ENCODE results near the gene GNAT1. TPM values are rescaled to one million over a fixed set of nuclear protein-coding genes. Genes with fewer than 3 reads are reported as not detected.

GNAT1 gene
- total RNA-seq, 1 donor from 2014 or later, result not detected

DNA sequence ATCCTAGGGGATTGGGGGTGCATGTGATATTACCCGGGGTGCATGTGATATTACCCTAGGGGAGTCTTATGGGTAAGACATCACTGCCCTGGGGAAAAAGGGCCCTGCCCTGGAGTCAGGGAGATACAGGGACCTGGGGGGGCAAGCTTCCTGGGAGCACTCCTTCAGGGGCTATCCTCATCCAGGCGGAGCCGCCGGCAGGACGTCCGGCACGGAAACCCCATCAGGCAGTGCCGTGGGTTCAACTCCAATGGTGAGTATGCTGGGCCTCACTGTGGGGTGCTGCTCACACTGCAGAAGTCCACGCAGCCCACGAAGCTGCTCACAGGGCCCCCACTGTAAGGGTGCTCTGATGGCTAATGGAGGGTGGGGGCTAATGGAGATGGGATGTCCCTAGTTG, 5.3 kb upstream of the GNAT1 start:
- ATAC-seq (ENCODE audit: low read depth) (no peak), DNase-seq (no peak)
- peaks cover 4% of the 10 kb centered on the region for H3K27me3 Mint-ChIP-seq
- no peaks in the 10 kb centered on the region for H3K36me3 Mint-ChIP-seq (ENCODE audit: low read depth)
- no peaks in the 10 kb centered on the region for H3K9me3 Mint-ChIP-seq
- POLR2A ChIA-PET, result no interaction called here
- intact Hi-C loops (cut with micrococcal nuclease), result no loop called here
- no peak overlapping the region for H3K4me3 Mint-ChIP-seq
- CTCF ChIA-PET, result no interaction called here
- H3K27ac Mint-ChIP-seq, result no peak overlapping the region
- no peaks in the 10 kb centered on the region for H3K4me1 Mint-ChIP-seq
- TF ChIP-seq, protein P1, sequence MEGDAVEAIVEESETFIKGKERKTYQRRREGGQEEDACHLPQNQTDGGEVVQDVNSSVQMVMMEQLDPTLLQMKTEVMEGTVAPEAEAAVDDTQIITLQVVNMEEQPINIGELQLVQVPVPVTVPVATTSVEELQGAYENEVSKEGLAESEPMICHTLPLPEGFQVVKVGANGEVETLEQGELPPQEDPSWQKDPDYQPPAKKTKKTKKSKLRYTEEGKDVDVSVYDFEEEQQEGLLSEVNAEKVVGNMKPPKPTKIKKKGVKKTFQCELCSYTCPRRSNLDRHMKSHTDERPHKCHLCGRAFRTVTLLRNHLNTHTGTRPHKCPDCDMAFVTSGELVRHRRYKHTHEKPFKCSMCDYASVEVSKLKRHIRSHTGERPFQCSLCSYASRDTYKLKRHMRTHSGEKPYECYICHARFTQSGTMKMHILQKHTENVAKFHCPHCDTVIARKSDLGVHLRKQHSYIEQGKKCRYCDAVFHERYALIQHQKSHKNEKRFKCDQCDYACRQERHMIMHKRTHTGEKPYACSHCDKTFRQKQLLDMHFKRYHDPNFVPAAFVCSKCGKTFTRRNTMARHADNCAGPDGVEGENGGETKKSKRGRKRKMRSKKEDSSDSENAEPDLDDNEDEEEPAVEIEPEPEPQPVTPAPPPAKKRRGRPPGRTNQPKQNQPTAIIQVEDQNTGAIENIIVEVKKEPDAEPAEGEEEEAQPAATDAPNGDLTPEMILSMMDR (IDR thresholded peaks at IDR 0.05), result no peak

DNA sequence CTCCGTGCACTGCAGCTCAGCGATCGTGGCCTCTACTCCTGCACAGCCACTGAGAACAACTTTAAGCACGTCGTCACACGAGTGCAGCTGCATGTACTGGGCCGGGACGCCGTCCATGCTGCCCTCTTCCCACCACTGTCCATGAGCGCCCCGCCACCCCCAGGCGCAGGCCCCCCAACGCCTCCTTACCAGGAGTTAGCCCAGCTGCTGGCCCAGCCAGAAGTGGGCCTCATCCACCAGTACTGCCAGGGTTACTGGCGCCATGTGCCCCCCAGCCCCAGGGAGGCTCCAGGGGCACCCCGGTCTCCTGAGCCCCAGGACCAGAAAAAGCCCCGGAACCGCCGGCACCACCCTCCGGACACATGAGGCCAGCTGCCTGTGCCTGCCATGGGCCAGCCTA, 3.7 kb upstream of the GNAT1 start:
- CTCF ChIA-PET, result no interaction called here
- H3K4me1 Mint-ChIP-seq, result peaks cover 3% of the 10 kb centered on the region
- no peak overlapping the region for H3K4me3 Mint-ChIP-seq
- no peak for DNase-seq
- POLR2A ChIA-PET, result no interaction called here
- intact Hi-C loops (cut with micrococcal nuclease), result no loop called here
- H3K9me3 Mint-ChIP-seq, result no peaks in the 10 kb centered on the region
- H3K27me3 Mint-ChIP-seq, result peaks cover 6% of the 10 kb centered on the region
- no peaks in the 10 kb centered on the region for H3K36me3 Mint-ChIP-seq (ENCODE audit: low read depth)
- no peak overlapping the region for H3K27ac Mint-ChIP-seq
- ATAC-seq (ENCODE audit: low read depth), result no peak
- TF ChIP-seq, protein P1 (IDR thresholded peaks at IDR 0.05), result no peak

DNA sequence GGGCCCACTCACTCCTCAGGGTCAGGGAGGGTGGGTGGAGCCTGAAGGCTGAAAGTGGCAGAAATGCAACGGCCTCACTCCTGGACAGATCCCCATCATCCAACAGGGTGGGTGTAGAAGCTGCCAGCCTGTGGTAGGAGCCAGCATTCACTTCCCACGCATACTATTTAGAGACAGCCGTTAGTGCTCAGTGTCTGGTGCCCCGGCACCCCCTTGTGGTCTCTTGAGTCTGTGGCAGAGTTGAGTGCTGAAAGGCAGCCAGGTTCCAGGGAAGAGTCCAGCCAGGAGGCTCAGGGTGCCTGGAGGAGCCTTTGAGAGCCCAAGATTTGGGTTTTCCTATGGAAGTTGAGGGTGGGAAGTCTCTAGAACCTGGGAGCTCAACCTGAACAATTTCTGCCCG, 2.1 kb upstream of the GNAT1 start:
- Mint-ChIP-seq H3K27me3 (peaks cover 5% of the 10 kb centered on the region), H3K27ac (no peak overlapping the region), H3K36me3 (ENCODE audit: low read depth) (no peaks in the 10 kb centered on the region), H3K4me1 (peaks cover 9% of the 10 kb centered on the region), H3K4me3 (no peak overlapping the region), H3K9me3 (no peaks in the 10 kb centered on the region)
- CTCF ChIA-PET, result interaction anchor here (1.3 kb wide), 1 partner anchor 68 kb away, joined by 4 read pairs; no protein-coding TSS in a partner anchor
- intact Hi-C loops (cut with micrococcal nuclease), result loop anchor here (1.0 kb wide), 1 partner anchor 68 kb away; no protein-coding TSS in a partner anchor
- TF ChIP-seq, protein P1 (IDR thresholded peaks at IDR 0.05), result no peak
- no peak for DNase-seq
- no peak for ATAC-seq (ENCODE audit: low read depth)
- POLR2A ChIA-PET, result interaction anchor here (0.9 kb wide), 1 partner anchor 86 kb away, joined by 4 read pairs; no protein-coding TSS in a partner anchor

DNA sequence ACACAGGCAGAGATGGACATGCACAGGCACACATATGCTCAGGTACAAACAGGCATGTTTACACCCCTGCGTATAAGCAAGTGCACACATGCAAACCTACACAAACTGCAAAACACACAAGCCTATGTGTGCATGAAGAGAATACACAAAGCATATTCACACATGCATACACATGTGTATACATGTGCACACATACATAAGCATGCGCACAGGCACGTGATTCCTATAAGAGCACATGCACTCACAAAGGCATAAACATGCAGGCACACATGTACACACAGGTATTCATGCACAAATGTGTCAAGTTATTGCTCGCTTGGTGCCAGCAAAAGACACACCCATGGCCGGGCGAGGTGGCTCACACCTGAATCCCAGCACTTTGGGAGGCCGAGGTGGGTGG, 1.4 kb upstream of the GNAT1 start:
- DNase-seq, result no peak
- intact Hi-C loops (cut with micrococcal nuclease), result loop anchor here (1.0 to 5.0 kb wide), 2 partner anchors 69 to 1173 kb away; partner anchors contain the start of gene DALRD3
- Mint-ChIP-seq H3K27me3 (peaks cover 9% of the 10 kb centered on the region), H3K27ac (no peak overlapping the region), H3K4me1 (peaks cover 17% of the 10 kb centered on the region), H3K9me3 (no peaks in the 10 kb centered on the region), H3K4me3 (no peak overlapping the region), H3K36me3 (ENCODE audit: low read depth) (no peaks in the 10 kb centered on the region)
- TF ChIP-seq, protein P1 (IDR thresholded peaks at IDR 0.05), result no peak
- POLR2A ChIA-PET, result interaction anchor here (0.9 kb wide), 1 partner anchor 85 kb away, joined by 4 read pairs; no protein-coding TSS in a partner anchor
- CTCF ChIA-PET, result interaction anchor here (1.3 kb wide), 1 partner anchor 69 kb away, joined by 4 read pairs; no protein-coding TSS in a partner anchor
- no peak for ATAC-seq (ENCODE audit: low read depth)

DNA sequence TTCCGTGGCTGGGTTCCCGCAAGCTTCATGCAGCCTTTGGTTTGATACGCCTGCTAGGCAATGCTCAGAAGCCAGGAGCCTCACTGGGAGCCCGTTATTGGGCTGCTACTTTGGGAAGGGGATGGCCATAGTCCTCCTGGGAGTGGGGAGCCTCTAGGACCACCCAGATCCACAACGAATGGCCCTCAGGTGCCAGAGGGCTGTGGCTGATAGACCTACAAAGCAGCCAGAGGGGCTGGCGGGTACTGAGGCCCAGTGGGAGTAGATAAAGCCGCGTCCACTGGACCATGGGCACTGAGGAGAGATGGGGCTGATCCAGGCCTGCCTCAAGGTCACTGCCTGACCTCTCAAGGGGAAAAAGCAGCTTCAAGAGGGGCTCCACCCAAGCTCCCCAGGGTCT, 714 bp downstream of the GNAT1 start:
- CTCF ChIA-PET, result interaction anchor here (0.6 to 5.4 kb wide), 6 partner anchors 34 to 331 kb away, joined by 3 to 100 read pairs (median 4); no protein-coding TSS in a partner anchor
- no peak for DNase-seq
- intact Hi-C loops (cut with micrococcal nuclease), result loop anchor here (1.0 to 5.0 kb wide), 6 partner anchors 34 to 1175 kb away; partner anchors contain the start of genes DALRD3 and SEMA3F

More for the DNA sequence above, 714 bp downstream of the GNAT1 start:
- H3K27ac Mint-ChIP-seq, result no peak overlapping the region
- peaks cover 18% of the 10 kb centered on the region for H3K4me1 Mint-ChIP-seq
- no peak overlapping the region for H3K4me3 Mint-ChIP-seq
- POLR2A ChIA-PET, result interaction anchor here (0.6 kb wide), 1 partner anchor 246 kb away, joined by 6 read pairs; no protein-coding TSS in a partner anchor
- no peak for ATAC-seq (ENCODE audit: low read depth)
- H3K9me3 Mint-ChIP-seq, result no peaks in the 10 kb centered on the region
- TF ChIP-seq, protein P1 (IDR thresholded peaks at IDR 0.05), result no peak
- peaks cover 11% of the 10 kb centered on the region for H3K27me3 Mint-ChIP-seq
- no peaks in the 10 kb centered on the region for H3K36me3 Mint-ChIP-seq (ENCODE audit: low read depth)

Data from activated B cell treated with CpG ODN at 0.5 μM for 24 hours (primary cell).